CD4-positive, alpha-beta T cell treated with Interleukin-17A for 1 hour (primary cell): ENCODE measurements around the gene MMP24.
"Not testable (repeated sequence)": the region's sequence is repeated elsewhere in the genome, so short reads cannot be mapped to it uniquely, and the experiment has no call there.

ENCODE experiments used
- DNase-seq: peaks from one replicate; pipeline ENCODE4 v3.0.0-alpha.2; 2020

Gene MMP24

DNA sequence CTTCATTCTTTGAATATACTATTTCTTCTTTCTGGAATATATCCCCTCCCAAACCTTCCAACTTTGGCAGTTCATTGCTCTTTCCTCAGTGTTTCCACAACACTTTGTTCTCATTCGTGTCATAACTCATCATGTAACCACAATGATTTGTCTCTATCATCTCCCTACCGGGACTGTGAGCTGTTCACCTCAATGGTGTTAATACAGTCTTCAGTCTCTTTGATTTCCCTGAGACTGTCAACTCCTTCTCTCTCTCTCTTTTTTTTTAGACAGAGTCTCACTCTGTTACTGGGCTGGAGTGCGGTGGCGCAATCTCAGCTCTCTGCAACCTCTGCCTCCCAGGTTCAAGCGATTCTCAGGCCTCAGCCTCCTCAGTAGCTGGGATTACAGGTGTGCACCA is 2.5 kb upstream of the MMP24 start:
- no peak for DNase-seq

- DNase-seq: no peak
Measured at GRCh38 chr20:35224536-35224935, 2.0 kb upstream of the MMP24 start.

- no peak for DNase-seq
Measured at GRCh38 chr20:35225319-35226125, 968 bp upstream of the MMP24 start.

DNA sequence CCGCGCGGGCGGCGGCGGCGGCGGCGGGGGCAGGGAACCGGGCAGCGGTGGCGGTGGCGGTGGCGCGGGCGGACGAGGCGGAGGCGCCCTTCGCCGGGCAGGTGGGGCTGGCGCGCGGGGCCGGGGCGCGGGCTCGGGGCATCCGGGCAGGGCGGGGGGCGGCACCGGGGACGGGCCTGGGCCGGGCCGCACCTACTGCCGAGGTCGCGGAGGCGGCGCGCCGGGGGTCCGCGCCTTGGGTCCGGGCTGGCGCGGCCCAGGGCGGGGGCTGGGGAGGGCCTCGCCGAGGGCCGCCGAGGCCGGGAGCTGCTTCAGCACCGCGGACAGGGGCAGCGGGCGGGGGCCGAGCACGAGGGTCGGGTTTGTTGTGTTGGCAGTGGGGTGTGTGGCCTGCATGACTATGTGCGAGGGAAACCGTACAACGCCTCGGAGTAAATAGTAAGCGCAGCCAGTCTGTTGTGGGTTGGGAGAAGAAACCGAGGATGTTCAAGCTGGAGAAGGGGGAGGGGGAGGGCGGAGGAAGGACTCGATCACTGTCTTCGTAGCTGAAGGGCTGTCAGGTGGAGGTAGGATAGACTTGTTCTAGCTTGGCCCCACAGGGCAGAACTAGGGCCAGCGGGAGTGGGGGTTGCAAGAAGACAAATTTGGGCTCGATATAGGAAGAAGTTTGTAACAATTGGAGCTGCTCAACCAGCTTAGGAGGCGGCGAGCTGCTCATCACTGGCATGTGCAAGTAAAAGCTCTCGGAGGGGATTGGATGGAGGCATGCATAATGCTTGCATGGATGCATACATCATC is 593 bp downstream of the MMP24 start:
- peak; percentile 31 for DNase-seq

GRCh38 chr20:35232575-35232974 is 6.1 kb downstream of the MMP24 start:
- DNase-seq: no peak

DNA sequence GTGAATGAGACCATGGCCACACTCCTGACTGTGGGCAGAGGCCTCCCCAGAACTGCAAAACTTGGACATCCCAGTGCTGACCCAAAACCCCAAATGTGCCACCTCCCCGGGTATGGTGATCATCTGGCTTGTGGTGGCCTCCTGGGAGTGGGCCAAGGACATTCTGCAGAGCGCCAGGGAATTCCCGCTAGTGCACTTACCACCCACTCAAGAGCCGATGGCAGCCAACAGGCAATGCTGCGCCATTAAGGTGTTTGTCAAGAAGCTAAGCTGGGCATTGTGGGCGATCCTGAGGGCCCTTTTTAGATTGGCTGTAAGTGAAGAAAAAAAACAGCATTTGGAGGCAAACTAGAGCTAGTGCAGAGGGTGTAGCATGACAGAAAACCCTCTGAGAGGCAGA is 9.4 kb downstream of the MMP24 start:
- no peak for DNase-seq

DNA sequence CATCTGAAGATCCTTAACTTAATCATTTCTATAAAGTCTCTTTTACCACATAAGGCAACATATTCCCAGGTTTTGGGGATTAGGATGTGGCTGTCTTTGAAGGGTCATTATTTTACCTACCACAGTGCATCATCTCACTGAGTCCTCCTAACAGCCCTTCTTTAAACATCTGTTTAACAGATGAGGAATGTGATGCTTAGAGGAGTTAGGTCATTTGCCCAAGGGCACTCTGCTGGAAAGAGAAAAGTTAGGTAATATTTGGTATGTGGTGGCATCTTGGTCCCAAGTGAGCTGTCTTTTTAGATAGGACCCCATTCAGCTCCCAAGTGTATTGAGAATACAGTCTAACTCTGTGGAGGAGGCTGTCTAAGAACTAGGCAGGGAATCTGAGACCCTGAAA is 11.0 kb downstream of the MMP24 start:
- DNase-seq: no peak

DNA sequence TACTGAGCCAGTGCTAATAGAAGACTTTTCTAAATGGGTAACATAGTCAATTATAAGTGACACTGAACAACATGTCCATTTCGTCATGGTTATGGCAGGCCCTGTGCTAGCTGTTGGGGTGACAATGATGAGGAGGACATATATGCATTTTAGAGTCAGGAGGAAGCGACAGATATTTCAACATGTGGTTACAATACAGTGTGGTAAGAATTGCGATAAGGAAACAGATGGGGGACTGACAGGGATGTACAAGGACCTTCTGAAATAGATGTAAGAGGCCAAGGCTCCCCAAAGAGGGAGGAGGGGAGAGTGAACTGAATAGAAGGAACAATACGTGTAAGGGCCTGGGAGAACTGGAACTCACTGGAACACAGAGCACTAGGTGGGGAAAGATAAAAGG is 11.7 kb downstream of the MMP24 start:
- no peak for DNase-seq

- DNase-seq: no peak
Measured at GRCh38 chr20:35238735-35239134, 12.2 kb downstream of the MMP24 start.

DNA sequence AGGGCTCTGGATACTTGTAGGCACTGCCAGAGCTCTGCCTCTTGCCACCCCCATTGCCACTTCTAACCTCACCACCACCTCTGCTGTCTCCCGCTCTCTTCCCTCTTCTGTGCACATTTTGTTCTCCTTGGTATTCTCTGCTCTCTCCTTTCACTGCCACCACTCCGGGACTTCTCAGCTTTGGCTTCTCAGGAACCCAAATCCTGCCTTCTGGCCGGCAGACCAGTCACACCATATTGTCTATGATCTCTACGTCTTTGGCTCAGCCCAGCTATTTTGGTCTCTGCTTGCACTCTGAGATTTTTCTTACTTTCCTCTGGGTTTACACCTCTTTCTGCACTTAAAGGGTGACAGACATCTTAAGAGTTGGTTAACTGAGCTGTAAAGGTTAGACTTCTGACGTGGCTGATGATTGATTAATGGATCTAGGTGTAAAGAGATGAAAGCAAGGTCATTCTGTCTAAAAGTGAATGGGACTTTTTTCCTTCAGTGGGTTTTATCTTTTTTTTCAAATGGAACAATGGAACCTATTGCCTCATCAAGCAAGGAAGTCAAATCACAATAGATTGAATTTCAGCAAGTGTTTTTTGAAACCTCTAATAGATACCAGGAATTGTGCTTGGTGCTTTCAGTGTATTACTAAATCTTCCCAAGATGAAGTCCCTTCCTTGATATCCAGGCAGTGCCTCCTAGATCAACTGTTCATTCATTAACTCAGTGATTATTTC is 13.8 kb downstream of the MMP24 start:
- no peak for DNase-seq

GRCh38 chr20:35240811-35241293 is 14.4 kb downstream of the MMP24 start:
- DNase-seq: no peak

GRCh38 chr20:35243317-35243716 is 16.8 kb downstream of the MMP24 start:
- no peak for DNase-seq

DNA sequence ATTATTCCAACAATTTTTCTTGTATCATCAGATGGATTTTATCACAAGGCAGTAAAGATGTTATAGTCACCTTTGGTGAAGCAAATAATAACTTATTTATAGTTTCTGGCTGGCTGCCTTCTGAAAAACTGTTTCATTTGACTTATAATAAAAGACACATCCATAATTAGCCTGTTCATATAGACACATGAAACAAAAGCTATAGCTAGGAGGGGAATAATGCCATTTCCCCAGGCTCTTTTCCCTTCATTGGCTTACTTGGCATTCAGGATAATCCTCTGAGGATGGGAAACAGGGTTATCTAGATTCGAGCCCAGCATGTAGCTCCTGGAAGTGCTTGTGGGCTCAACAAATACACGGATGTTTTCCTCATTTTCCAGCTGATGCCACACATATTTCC is 17.5 kb downstream of the MMP24 start:
- DNase-seq: no peak

- DNase-seq: no peak
Measured at GRCh38 chr20:35246723-35247122, 20.2 kb downstream of the MMP24 start.

DNA sequence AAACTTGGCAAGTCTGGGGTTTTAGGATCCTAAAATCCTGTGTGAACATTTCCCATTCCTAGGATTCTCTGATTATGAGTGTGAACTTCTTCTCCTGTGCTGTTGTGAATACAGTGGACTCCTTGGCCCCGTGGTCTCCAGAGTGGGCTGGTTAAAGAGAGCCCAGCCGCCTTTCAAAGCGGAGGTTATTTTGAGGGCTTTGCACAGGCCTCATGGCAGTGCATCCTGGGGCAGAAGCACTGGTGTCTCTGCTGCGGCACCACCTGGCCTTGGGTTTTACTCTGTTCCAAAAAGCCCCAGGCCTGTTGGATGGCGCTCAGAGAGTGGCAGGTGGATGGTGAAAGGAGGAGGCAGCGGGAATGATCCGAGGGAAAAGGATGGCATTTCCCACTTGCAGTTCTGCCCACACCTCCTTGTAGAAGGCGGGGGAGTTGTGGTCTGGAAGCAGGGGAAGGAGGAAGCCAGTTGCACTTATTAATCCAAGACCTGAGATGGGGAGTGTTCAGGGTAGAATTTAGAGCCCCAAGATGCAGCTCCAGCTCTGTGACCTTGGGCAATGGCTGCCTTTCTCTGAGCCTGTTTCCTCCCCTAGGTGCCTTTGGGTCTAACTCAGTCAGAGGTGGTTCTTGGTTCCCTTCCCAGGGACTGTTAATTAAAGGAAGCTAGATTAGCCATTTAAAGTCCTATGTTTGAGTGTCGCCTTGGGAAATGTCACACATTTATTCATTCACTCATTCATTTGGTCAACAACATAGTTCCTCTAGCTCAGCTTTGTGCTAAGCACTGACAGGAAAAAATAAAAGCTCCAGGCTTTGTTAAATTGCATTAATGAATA is 22.4 kb downstream of the MMP24 start:
- no peak for DNase-seq

DNA sequence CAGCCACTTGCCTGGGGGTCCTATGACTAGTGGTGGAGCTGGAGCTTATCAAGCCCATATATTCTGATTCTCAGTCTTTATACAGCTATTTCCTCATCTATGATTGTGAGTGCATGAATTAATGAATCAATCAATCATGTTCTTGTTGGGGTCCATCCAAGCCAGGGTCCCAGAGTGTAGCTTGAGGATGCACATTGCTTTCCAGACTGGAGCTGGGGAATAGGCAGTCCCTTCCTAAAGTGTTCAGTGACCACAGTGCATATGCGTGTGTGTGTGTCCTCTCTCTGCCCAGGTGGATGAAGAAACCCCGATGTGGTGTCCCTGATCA is 25.1 kb downstream of the MMP24 start:
- DNase-seq: no peak

- peak; percentile 64 for DNase-seq
Measured at GRCh38 chr20:35252037-35252461, 25.6 kb downstream of the MMP24 start.

DNA sequence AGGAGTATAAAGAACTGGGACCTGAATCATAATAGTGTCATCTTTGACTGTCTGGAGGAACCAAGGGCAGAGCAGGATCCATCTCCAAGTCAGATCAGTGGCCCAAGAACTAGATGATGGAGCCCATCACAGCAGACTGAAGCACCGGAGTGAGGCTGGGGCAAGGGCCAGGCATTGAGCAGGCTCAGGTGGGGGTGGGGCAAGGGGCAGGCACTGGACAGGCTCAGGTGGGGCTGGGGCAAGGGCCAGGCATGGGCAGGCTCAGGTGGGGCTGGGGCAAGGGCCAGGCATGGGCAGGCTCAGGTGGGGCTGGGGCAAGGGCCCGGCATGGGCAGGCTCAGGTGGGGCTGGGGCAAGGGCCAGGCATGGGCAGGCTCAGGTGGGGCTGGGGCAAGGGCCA is 26.1 kb downstream of the MMP24 start:
- DNase-seq: not testable (repeated sequence)

GRCh38 chr20:35253010-35253409 is 26.5 kb downstream of the MMP24 start:
- DNase-seq: no peak

- DNase-seq: no peak
Measured at GRCh38 chr20:35254448-35254999, 28.0 kb downstream of the MMP24 start.

DNA sequence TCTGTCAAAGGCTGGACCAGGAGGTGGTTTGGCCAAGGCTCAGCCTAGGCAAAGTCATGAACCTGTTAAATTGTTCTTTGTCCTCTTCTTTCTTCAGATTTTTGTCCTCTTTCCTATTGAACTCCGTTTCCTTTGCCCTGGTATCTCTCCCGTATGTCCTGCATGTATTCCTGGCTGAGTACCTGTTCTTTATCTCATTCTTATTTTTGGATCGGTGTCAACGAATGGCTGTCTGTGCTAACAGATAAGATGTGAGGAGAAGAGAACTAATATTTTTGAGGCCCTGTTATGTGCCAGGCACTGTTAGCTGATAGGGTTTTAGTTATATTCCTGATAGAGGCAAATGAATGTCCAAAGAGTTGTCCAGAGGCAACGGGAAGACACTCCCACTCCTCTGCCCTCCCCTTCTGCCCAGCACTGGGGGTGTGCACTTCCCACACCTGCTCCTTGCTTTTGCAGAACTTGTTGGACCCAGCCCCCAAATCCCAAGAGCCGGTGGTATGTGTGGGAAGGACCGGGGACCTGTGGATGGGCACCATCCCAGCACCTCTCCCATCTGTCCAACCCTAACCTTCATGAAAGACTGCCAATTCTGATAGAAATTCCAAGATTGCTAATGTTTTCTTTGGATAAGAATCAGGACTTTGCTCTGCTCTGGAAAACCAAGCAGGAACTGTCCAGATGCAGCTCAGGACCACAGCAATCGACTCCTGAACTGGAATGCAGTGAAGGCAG is 30.9 kb downstream of the MMP24 start:
- DNase-seq: no peak

GRCh38 chr20:35260426-35260825 is 33.9 kb downstream of the MMP24 start:
- DNase-seq: no peak
